HUES6 (cell line): ENCODE results near the gene SUCLG2.

Source experiments
- H3K27ac ChIP-seq: 2 replicates; pipeline ENCODE4 v1.7.0; 2013; ENCODE audit warnings: low read depth, mild to moderate bottlenecking, low read length, inconsistent platforms
- H3K27me3 ChIP-seq: 2 replicates; pipeline ENCODE4 v1.6.1; 2013; ENCODE audit warnings: low read length; ENCODE audit not compliant: control insufficient read depth, insufficient read depth
- H3K36me3 ChIP-seq: 2 replicates; pipeline ENCODE4 v1.6.1; 2013; ENCODE audit warnings: low read length; ENCODE audit not compliant: control insufficient read depth, insufficient read depth
- H3K4me1 ChIP-seq: 2 replicates; pipeline ENCODE4 v1.6.1; 2013; ENCODE audit warnings: low read length; ENCODE audit not compliant: control insufficient read depth, insufficient read depth
- H3K4me3 ChIP-seq: 2 replicates; pipeline ENCODE4 v1.5.1; 2013; ENCODE audit warnings: low read depth, low read length
- H3K9ac ChIP-seq: one replicate; pipeline ENCODE4 v1.6.1; 2013; ENCODE audit warnings: mild to moderate bottlenecking, low read length
- H3K9me3 ChIP-seq: 2 replicates; pipeline ENCODE4 v1.6.1; 2013; ENCODE audit warnings: low read depth, low read length; ENCODE audit not compliant: control insufficient read depth, insufficient read depth

The SUCLG2 gene

DNA sequence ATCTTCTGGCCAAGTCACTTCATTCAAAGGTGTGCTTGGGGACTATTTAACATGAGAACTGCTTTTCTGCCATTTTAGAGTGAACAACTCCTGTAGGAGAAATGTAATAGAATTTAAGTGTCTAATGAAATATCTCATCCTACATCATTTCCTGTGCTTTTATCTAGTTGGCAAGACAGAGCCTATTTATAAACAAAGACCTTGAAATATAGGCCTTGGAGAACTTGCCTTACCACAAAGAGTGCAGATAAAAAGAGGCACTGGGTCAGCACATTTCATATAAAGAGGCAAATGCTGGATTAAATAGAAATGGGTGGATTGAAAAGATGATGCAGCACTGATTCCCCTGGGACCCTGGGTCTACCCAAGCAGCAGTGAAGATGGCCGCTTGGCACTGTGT, 278.0 kb downstream of the SUCLG2 start:
- H3K4me3 ChIP-seq, result no peak overlapping the region
- no peaks in the 10 kb centered on the region for H3K36me3 ChIP-seq
- H3K27me3 ChIP-seq, result no peaks in the 10 kb centered on the region
- no peaks in the 10 kb centered on the region for H3K4me1 ChIP-seq
- no peak overlapping the region for H3K27ac ChIP-seq
- H3K9me3 ChIP-seq, result no peaks in the 10 kb centered on the region
- H3K9ac ChIP-seq, result no peak overlapping the region

- H3K36me3 ChIP-seq, result no peaks in the 10 kb centered on the region
- H3K4me3 ChIP-seq, result no peak overlapping the region
- no peak overlapping the region for H3K27ac ChIP-seq
- no peak overlapping the region for H3K9ac ChIP-seq
- no peaks in the 10 kb centered on the region for H3K27me3 ChIP-seq
- H3K4me1 ChIP-seq, result no peaks in the 10 kb centered on the region
- H3K9me3 ChIP-seq, result no peaks in the 10 kb centered on the region
These were observed 278.4 kb downstream of the SUCLG2 start for GRCh38 chr3:67375976-67376375.

DNA sequence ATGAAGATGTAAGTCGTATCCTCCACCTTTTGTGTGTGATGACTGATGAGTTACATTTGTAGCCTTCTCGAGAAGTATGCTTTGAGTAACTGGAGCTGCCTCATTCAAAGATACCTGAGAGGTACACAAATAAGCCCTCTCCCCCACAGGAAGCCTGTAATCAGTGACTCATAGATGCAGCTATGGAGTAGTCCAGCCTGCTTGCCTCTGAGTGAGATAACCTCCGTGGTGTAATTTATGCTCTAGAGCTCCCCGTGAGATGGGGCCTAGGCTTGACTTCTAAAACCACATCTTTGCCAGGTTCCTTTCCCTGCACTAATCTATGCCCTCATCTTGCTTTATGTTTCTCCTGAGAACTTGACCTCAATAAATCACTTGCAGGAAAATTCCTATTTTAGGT, 291.7 kb downstream of the SUCLG2 start:
- Histone ChIP-seq H3K36me3 (no peaks in the 10 kb centered on the region), H3K4me1 (peaks cover 13% of the 10 kb centered on the region), H3K27me3 (no peaks in the 10 kb centered on the region), H3K9me3 (no peaks in the 10 kb centered on the region), H3K4me3 (no peak overlapping the region), H3K27ac (no peak overlapping the region), H3K9ac (no peak overlapping the region)

- Histone ChIP-seq H3K36me3 (no peaks in the 10 kb centered on the region), H3K4me3 (no peak overlapping the region), H3K27me3 (no peaks in the 10 kb centered on the region), H3K9me3 (no peaks in the 10 kb centered on the region), H3K27ac (no peak overlapping the region), H3K4me1 (peaks cover 13% of the 10 kb centered on the region), H3K9ac (no peak overlapping the region)
These were observed 292.6 kb downstream of the SUCLG2 start for GRCh38 chr3:67361770-67362169.

DNA sequence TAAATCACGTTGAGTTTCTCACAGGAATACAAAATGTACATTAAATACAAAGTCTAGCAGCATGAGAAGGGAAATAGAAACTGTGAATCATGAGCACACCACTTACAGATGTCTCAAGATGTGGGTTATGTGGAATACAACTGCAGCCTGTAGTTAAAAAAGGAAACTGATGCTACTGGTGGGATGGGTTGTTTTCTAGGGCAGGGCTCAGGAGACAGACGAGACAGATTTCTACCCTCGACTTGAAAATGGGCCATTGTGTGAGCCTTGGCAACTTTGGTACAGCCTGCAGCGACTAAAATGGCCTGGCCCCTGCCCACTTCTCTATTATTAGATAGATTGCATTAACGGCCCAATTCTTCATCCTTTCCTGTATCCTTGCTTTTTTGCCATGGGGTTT, 293.1 kb downstream of the SUCLG2 start:
- H3K4me3 ChIP-seq, result no peak overlapping the region
- peaks cover 13% of the 10 kb centered on the region for H3K4me1 ChIP-seq
- H3K27me3 ChIP-seq, result no peaks in the 10 kb centered on the region
- H3K9me3 ChIP-seq, result no peaks in the 10 kb centered on the region
- H3K9ac ChIP-seq, result no peak overlapping the region
- H3K27ac ChIP-seq, result no peak overlapping the region
- H3K36me3 ChIP-seq, result no peaks in the 10 kb centered on the region

GRCh38 chr3:67357610-67358458, 296.6 kb downstream of the SUCLG2 start:
- H3K4me1 ChIP-seq, result peaks cover 14% of the 10 kb centered on the region
- no peaks in the 10 kb centered on the region for H3K27me3 ChIP-seq
- H3K9ac ChIP-seq, result no peak overlapping the region
- H3K27ac ChIP-seq, result no peak overlapping the region
- H3K36me3 ChIP-seq, result no peaks in the 10 kb centered on the region
- H3K4me3 ChIP-seq, result no peak overlapping the region
- no peaks in the 10 kb centered on the region for H3K9me3 ChIP-seq

DNA sequence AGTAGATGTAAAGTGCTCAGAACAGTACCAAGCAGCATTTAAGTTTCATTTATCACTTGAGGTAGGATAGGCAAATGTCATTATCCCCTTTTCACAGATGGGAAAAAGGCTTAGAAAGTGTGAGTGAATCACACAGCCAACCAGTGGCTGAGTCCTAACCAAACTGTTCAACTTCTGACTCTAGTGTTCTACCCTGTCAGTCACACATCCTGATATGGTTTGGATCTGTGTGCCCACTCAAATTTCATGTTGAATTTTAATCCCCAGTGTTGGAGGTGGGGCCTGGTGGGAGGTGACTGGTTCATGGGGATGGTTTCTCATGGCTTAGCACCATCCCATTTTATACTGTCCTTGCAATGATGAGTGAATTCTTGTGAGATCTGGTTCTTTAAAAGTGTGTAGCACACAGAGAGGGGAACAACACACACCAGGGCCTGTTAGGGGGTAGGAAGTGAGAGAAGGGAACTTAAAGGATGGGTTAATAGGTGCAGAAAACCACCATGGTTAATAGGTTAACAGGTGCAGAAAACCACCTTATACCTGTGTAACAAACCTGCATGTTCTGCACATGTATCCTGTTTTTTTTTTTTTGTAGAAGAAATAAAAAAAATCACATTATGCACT, 304.7 kb downstream of the SUCLG2 start:
- Histone ChIP-seq H3K4me3 (no peak overlapping the region), H3K4me1 (peaks cover 4% of the 10 kb centered on the region; the same call in 1 of the 2 replicates), H3K9ac (no peak overlapping the region), H3K36me3 (no peaks in the 10 kb centered on the region), H3K27ac (no peak overlapping the region), H3K9me3 (no peaks in the 10 kb centered on the region), H3K27me3 (no peaks in the 10 kb centered on the region)

DNA sequence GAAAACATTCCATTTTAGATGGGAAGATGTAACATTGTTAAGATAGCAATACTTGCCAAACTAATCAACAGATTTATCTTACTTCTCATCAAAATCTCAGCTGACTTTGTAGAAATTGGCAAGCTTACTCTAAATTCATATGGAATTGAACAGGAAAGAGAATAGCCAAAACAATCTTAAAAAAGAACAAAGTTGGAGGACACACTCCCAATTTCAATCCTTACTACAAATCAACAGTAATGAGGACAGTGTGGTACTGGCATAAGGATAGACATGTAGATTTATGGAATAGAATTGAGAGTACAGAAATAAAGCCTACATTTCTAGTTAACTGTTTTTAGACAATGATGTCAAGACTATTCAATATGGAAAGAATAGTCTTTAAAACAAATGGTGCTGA, 308.3 kb downstream of the SUCLG2 start:
- H3K4me3 ChIP-seq, result no peak overlapping the region
- H3K36me3 ChIP-seq, result no peaks in the 10 kb centered on the region
- no peak overlapping the region for H3K9ac ChIP-seq
- H3K4me1 ChIP-seq, result no peaks in the 10 kb centered on the region
- no peaks in the 10 kb centered on the region for H3K9me3 ChIP-seq
- no peak overlapping the region for H3K27ac ChIP-seq
- H3K27me3 ChIP-seq, result no peaks in the 10 kb centered on the region

- no peaks in the 10 kb centered on the region for H3K27me3 ChIP-seq
- H3K4me3 ChIP-seq, result no peak overlapping the region
- H3K27ac ChIP-seq, result no peak overlapping the region
- H3K9ac ChIP-seq, result no peak overlapping the region
- H3K4me1 ChIP-seq, result no peaks in the 10 kb centered on the region
- no peaks in the 10 kb centered on the region for H3K36me3 ChIP-seq
- 0 out of 2 replicates have a peak, but pooled peaks cover 4% of the 10 kb centered on the region for H3K9me3 ChIP-seq
These were observed 318.6 kb downstream of the SUCLG2 start for GRCh38 chr3:67335813-67336212.

DNA sequence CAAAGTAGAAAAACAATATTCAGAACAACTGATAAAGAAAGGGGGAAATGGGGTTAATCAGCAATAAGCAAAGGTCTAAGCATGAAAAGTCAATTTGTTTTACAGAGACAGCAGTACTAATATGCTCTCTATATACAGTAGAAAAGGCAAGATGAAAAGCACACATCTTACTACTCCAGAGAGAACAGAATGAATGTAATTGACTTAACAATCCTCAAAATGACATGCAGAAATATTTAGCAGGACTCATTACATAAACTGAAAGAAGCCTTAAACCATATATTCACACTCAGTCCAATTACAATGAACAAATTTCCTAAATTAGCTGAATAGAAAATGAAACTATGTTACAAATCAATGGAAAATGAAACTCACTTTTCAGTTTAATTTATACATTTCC, 319.8 kb downstream of the SUCLG2 start:
- Histone ChIP-seq H3K4me3 (no peak overlapping the region), H3K4me1 (no peaks in the 10 kb centered on the region), H3K36me3 (no peaks in the 10 kb centered on the region), H3K27me3 (no peaks in the 10 kb centered on the region), H3K27ac (no peak overlapping the region), H3K9ac (no peak overlapping the region), H3K9me3 (no peaks in the 10 kb centered on the region)

DNA sequence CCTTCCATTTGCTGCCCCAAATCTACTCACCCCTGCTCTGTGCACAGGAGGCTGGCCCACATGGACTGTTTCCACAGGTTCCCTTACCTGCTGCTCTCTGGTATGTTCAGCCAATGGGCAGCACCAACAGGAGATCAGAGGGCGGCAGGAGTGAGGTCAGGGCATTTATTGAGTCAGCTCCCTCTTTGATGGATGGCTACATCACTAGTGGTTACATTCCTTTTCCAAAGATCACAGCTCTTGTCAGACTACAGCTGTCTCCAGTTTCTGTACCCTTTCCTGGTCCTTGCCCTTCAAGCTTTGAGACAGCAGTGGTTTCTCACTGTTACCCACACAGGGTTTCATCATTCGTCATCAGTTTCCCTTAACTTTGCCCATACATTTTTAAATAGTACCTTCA, 325.1 kb downstream of the SUCLG2 start:
- Histone ChIP-seq H3K27ac (no peak overlapping the region), H3K4me1 (no peaks in the 10 kb centered on the region), H3K9me3 (no peaks in the 10 kb centered on the region), H3K36me3 (no peaks in the 10 kb centered on the region), H3K27me3 (no peaks in the 10 kb centered on the region), H3K4me3 (no peak overlapping the region), H3K9ac (no peak overlapping the region)
